Brain microvascular endothelial cell (primary cell): ENCODE measurements around the gene KCNAB1.

Experiments
- DNase-seq: peaks from one replicate; pipeline ENCODE4 v3.0.0-alpha.2; 2020
- H3K27ac ChIP-seq: fragments of 250-450 bp; sonication (Bioruptor Pico); 2 replicates; pipeline ENCODE4 v1.5.1; 2020; ENCODE audit warnings: mild to moderate bottlenecking, moderate library complexity
- H3K27me3 ChIP-seq: fragments of 250-450 bp; sonication (Bioruptor Pico); replicated peaks from 2 replicates; pipeline ENCODE4 v1.5.1; 2020; ENCODE audit warnings: mild to moderate bottlenecking
- H3K36me3 ChIP-seq: fragments of 250-450 bp; sonication (Bioruptor Pico); replicated peaks from 2 replicates; pipeline ENCODE4 v1.5.1; 2020; ENCODE audit warnings: mild to moderate bottlenecking
- H3K4me3 ChIP-seq: 2 replicates; pipeline ENCODE4 v1.5.1; 2011; ENCODE audit warnings: low read depth, mild to moderate bottlenecking, control low read depth, low read length, moderate library complexity
- CTCF ChIP-seq: IDR thresholded peaks from 2 replicates; pipeline ENCODE4 v1.5.1; 2011; ENCODE audit warnings: low read depth, mild to moderate bottlenecking, moderate library complexity, low read length, control low read depth, inconsistent platforms; ENCODE audit errors: missing control alignments
- in situ Hi-C: cut with HindIII; loops from 2 replicates; pipeline ENCODE4 v1.10.0; 2017; ENCODE audit warnings: low sequenced_read_pairs, low pct_ligation_motif_present

KCNAB1 gene

DNA sequence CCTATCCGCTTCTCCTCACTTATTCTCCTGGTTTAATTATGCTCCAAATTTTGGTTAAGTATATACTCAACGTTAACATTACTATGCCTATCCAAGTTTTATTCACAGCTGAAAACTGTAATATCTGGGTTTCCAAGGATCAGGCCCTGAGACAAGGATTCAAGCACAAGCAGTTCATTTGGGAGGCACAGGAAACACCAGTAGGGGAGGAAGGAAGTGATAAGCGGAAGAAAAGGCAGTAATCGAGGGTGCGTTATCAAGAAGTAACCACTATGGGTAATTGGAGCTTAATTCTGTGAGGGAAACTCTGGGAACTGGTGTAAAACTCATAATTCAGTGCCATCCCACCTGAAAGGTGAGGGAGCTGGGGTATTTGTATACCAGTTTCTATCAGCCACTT lies 120.3 kb downstream of the KCNAB1 start:
- no peak for DNase-seq
- Histone ChIP-seq H3K27me3 (no peaks in the 10 kb centered on the region), H3K4me3 (no peak overlapping the region), H3K27ac (no peak overlapping the region), H3K36me3 (no peaks in the 10 kb centered on the region)
- in situ Hi-C loops, result no loop called here
- no peak for TF ChIP-seq CTCF

DNA sequence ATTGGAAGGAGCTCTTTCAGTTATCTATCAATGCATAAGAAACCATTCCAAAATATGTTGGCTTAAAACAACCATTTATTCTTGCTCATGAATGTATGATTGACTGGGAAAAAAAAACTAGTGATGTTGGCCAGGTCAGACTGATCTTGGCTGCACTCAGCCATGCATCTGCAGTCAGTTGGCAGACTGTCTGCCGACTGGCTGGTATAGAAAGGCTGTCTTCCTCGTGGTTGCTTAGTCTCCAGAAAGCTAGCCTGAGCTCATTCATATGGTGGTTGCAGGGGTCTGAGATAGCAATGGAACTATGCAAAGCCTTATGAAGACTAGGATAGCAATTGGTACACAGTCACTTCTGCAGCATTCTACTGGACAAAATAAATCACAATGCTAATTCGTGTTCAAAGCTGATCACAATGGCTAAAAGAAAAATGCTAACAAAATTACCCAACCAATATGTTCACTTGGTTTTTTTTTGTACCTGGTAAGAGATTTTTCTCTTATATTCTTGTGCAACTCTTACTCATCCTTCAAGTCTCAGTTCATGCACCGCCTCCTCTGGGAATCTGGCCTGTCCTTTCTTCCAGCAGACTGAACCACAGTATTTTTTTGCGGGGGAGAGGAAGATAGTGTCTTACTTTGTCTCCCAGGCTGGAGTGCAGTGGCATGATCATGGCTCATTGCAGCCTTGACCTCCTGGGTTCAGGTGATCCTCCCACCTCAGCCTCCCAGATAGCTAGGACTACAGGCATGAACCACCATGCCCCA lies 126.8 kb downstream of the KCNAB1 start:
- DNase-seq, result no peak
- TF ChIP-seq CTCF, result no peak
- Histone ChIP-seq H3K36me3 (no peaks in the 10 kb centered on the region), H3K27ac (no peak overlapping the region), H3K27me3 (no peaks in the 10 kb centered on the region), H3K4me3 (no peak overlapping the region)
- in situ Hi-C loops, result no loop called here

GRCh38 chr3:156250550-156250949 lies 130.2 kb downstream of the KCNAB1 start:
- DNase-seq, result no peak
- Histone ChIP-seq H3K36me3 (no peaks in the 10 kb centered on the region), H3K27me3 (no peaks in the 10 kb centered on the region), H3K27ac (no peak overlapping the region), H3K4me3 (no peak overlapping the region)
- in situ Hi-C loops, result no loop called here
- TF ChIP-seq CTCF, result no peak

GRCh38 chr3:156251424-156251823 lies 131.0 kb downstream of the KCNAB1 start:
- Histone ChIP-seq H3K27ac (no peak overlapping the region), H3K36me3 (no peaks in the 10 kb centered on the region), H3K27me3 (no peaks in the 10 kb centered on the region), H3K4me3 (no peak overlapping the region)
- no peak for DNase-seq
- in situ Hi-C loops, result no loop called here
- TF ChIP-seq CTCF, result no peak

- Histone ChIP-seq H3K4me3 (no peak overlapping the region), H3K27ac (no peak overlapping the region), H3K27me3 (no peaks in the 10 kb centered on the region), H3K36me3 (no peaks in the 10 kb centered on the region)
- no peak for TF ChIP-seq CTCF
- no peak for DNase-seq
- in situ Hi-C loops, result no loop called here
These were observed 132.3 kb downstream of the KCNAB1 start for GRCh38 chr3:156252656-156253055.

- Histone ChIP-seq H3K4me3 (no peak overlapping the region), H3K36me3 (no peaks in the 10 kb centered on the region), H3K27me3 (no peaks in the 10 kb centered on the region), H3K27ac (no peak overlapping the region)
- DNase-seq, result no peak
- TF ChIP-seq CTCF, result no peak
- in situ Hi-C loops, result no loop called here
These were observed 132.8 kb downstream of the KCNAB1 start for GRCh38 chr3:156253150-156253549.
